ENCODE results near the gene LNPK.

LNPK gene

DNA sequence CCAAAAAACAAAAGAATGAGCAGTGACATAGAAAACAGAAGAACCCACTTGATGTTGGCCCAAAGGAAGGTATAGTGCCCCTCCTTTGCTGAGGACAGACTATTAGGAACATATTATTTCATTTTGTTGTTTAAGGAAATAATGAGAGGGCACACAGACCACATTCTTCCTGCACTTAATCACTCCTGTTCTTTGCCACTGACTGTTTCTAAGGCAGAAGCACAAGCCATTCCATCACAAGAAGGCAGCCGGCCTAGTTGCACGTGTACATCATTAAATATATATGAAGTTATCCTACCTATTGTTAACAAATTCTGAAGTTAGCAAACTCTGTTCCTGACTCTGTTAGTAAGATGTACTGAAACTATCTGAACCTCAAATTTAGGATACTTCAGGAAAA, 110.0 kb downstream of the LNPK start:
- no peak for DNase-seq

DNA sequence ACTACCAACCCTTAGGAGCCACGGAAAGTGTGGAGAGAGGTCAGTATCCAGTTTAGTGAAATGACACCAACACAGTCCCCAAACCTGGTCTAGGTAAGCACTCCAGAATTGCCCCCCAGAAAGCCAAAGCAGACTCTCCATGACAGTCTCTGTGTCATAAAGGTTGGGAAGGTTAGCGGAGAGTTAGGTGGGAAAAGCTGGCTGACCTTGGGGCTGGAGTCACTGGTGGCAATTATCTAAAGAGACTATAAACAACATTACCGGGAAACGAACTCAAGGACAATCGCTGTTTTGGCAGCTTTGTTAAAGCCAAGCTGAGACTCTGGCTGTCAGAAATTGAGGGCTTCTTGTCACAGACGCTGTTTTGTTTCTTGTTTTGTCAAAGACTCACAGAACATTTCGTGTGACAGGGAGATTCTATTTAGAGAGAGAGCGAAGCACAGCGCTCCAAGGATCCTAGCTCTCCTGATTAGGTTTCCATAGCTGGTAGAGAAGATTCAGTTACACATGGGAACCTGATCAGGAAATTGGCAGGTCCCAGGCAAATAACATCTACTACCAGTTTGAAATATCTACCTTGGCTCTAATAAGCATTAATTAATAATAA, 111.3 kb downstream of the LNPK start:
- DNase-seq = no peak

DNA sequence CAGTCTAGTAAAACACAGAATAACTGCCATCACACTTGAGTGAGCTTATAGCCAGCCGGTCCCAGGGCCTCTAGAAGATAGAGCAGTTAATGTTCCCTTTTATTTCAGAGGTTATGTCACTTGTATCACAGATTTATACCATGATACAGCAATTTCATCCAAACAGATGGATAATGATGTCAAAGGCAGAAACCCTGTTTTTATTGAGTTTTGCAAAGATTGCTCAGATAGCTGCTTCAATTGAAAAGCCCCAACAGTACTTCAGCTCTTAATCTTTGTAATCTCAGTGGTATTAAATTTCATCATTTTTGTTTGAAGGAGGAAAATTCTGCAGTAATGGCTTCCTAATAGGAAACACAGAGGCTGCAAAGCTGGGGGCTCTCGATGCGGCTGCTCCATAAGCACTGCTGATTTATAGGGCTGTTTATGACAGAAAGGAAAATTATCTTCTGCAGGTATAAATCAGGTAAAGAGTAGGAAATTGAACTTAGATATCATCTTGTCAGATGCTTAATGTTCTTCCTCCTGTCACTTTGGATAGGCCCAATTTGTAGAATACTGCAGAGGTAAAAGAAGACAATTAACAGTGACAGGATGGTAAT, 112.3 kb downstream of the LNPK start:
- no peak for DNase-seq

DNA sequence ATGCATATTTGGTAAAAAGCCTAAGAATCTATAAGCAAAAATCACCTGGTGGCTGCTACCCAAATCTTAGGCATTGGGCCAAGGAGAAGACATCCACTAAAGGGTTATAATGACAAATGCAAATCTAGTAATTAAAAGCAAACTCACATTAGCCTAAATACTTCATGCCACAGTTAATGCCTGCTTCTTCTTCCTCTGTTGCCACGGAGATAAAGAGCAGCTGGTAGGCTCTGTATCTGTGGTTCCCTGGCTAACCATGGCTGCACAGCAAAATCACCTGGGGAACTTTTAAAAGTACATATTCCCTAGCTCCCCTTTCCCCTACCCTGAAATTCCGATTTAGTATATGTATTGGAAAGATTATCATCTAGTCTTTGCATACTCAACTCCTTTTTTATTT, 114.3 kb downstream of the LNPK start:
- DNase-seq = no peak

DNA sequence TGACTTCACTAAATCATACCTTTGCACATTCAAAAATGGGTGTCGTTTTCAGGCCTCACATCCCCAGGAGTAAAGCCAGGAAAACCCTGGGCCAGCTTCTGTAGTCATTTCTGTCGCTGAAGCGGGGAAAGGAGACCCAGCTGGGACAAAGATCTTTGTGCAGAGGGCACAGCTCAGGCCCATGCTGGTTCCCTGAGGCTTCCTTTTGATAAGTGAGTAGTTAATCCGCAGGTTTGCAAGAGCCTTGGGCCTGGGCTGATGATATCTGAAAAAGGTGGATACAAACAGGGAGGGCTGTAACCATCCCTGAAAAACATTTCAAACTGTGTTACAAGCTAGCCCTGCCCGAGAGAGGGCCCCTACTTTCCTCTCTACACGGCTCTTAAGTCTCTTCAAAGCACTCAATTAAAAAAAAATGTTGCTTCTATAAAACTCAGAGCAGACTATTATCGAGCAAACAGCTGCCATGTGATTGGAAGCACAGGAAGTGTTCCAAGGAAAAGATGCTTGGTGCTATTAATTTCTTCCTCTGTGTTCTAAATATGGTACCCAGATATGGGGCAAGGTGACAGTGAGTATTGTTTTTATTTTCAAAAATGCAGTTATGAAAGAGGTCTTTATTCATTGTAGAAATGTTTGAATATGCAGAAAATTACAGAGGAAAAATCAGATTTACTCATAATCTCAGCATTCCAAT, 117.2 kb downstream of the LNPK start:
- DNase-seq = no peak

DNA sequence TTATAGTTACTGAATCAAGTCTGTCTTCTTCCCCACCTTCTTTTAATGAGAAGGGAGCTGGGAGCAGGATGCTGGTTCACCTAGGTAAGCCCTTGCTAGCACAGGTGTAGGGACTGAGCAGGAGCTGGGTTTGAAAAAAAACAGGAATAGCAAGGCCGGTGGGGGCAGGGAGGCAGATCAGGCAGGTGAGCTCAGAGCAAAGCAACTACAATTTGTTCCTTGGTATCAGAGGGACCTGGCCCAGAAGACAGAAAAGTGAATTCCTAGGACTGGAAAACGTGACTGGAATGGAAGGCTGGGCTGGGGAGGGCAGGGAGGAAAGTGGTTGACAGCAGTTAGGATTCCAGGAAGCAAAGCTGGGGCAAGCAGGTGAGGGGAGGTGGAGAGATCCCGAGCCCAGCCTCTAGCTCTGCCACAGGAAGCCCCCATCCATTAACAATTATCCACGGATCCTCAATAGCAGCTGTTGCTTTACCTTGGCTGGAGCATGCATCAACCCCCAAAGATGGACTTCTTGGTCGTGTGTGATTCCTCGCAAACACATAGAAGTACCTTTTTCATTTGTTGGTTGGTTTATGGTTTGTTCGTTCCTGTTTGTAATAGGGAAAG, 118.4 kb downstream of the LNPK start:
- no peak for DNase-seq

DNA sequence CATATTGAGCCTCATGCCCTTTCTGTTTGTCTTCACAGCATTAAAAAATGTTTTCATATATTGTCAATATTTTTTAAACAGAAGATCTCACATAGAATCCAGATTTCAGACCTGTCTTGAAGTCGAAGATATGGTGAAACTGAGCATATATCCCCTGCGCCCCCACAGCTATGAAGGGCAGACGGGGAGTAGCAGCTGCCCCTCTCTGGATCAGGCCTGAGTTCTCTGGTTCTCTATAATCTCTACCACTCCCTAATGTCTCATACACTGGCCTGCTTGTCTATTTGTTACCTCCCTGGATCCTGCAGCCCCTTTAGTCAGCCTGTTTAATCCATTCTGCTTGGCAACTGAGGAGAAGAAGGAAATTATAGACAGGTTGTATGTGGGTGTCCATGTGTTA, 122.4 kb downstream of the LNPK start:
- DNase-seq = no peak

DNA sequence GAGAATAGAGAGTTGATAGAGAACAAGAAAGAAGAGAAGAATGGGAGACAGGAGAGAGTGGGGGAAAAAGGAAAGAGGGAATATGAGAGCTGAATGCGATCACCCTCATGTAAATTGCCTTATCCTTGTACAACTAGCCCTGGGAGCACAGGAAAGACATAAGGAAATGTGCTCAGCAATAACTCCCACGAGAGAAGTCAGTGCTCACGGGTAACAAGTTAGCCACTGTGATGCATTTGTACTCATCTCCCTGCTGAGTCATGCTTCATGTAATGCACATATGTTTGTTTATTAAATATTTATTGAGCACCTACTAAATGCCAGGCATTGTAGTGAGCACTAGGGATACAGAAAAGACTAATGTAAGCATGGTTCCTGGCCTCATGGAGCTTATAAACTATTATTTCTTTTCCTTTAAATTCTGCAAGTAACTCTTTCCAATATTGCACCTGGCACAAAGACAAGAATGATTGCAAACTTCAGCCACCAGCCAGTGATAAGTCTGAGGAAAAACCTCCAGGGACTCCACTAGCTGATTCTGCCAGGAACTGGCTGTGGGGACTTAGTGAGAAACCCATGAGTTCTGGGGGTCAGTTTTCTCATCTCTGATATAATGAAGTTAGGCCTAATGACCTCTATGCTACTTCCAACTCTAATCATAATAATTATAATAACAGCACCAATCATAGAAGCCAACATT, 124.1 kb downstream of the LNPK start:
- no peak for DNase-seq

DNA sequence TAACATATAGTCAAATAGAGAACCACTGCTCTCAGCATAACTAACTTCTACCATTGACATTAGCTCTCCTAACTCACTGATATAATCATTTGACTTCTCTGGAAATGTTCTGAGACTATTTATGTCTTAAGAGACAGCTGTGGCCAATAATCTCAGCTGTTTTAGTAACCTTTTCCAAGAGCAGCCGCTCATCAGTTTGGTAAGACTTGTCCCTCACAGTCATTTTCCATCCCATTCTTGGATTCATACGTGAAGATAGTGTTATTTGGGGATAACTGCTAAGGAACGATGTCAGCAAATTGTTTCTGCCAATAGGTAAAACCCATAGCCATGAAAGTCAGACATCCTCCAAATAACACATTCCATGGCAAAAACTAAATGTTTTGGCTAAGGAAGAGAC, 127.8 kb downstream of the LNPK start:
- DNase-seq = no peak

Measured in CD4-positive, alpha-beta T cell treated with Interferon alpha-2 for 1 hour (primary cell).